Measurements from ENCODE around the gene PTPRG.

The PTPRG gene

GRCh38 chr3:61615643-61616042, 54.3 kb downstream of the PTPRG start:
- Histone ChIP-seq H3K36me3 (replicated peaks) (no peaks in the 10 kb centered on the region), H3K4me3 (ENCODE audit: low read depth, low read length) (no peak overlapping the region), H3K27ac (no peak overlapping the region), H3K27me3 (replicated peaks) (no peaks in the 10 kb centered on the region)
- TF ChIP-seq CTCF (IDR thresholded peaks at IDR 0.05; ENCODE audit: low read depth, low read length, missing control alignments) = no peak
- in situ Hi-C loops (cut with HindIII; ENCODE audit: low pct_ligation_motif_present, low sequenced_read_pairs) = no loop called here
- no peak for DNase-seq

DNA sequence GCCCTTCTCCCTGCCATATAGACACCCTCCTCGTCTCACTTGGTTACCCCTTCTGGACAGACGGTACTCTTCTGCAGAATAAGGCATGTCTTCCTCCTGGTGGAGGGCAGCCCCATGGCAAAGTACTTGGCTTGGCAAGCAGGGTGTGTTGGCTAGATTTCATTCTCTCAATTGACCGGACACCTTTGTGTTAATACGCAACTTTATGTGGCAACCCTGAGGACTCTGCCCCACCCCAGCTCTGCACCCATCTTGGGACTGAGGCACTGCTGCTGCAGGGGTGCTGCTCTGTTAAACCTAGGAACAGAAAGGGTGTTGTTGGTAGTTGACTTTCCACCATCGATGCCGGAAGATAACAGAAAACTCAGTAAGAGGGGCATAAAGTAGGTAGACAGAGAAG, 55.2 kb downstream of the PTPRG start:
- in situ Hi-C loops (cut with HindIII; ENCODE audit: low pct_ligation_motif_present, low sequenced_read_pairs) = no loop called here
- no peak for DNase-seq
- H3K4me3 ChIP-seq (ENCODE audit: low read depth, low read length) = no peak overlapping the region
- no peaks in the 10 kb centered on the region for H3K36me3 ChIP-seq (replicated peaks)
- no peak overlapping the region for H3K27ac ChIP-seq
- no peaks in the 10 kb centered on the region for H3K27me3 ChIP-seq (replicated peaks)
- no peak for TF ChIP-seq CTCF (IDR thresholded peaks at IDR 0.05; ENCODE audit: low read depth, low read length, missing control alignments)

- no peaks in the 10 kb centered on the region for H3K36me3 ChIP-seq (replicated peaks)
- no peak for TF ChIP-seq CTCF (IDR thresholded peaks at IDR 0.05; ENCODE audit: low read depth, low read length, missing control alignments)
- H3K27ac ChIP-seq = no peak overlapping the region
- no peak overlapping the region for H3K4me3 ChIP-seq (ENCODE audit: low read depth, low read length)
- in situ Hi-C loops (cut with HindIII; ENCODE audit: low pct_ligation_motif_present, low sequenced_read_pairs) = no loop called here
- no peaks in the 10 kb centered on the region for H3K27me3 ChIP-seq (replicated peaks)
- DNase-seq = no peak
Observed at GRCh38 chr3:61617041-61617440, 55.7 kb downstream of the PTPRG start.

DNA sequence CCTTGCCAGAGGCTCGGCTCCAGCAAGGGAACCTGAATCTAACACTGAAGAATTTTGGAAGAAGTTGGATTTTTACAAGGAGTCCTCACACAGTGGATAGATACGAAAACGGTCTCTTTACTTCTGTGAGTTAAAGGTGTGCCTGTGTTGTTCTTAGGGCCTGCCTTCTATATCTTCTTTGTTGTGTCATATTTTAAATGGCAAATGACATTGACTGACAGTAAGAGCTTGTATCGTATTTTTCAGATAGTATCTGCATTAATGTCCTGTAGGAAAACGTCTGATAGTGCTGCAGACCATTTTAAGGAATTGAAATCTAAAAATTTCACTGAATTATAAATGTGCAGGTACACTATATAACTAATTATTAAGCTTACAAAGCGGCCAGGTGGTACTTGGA, 56.3 kb downstream of the PTPRG start:
- Histone ChIP-seq H3K4me3 (ENCODE audit: low read depth, low read length) (no peak overlapping the region), H3K27me3 (replicated peaks) (no peaks in the 10 kb centered on the region), H3K36me3 (replicated peaks) (no peaks in the 10 kb centered on the region), H3K27ac (no peak overlapping the region)
- no peak for TF ChIP-seq CTCF (IDR thresholded peaks at IDR 0.05; ENCODE audit: low read depth, low read length, missing control alignments)
- in situ Hi-C loops (cut with HindIII; ENCODE audit: low pct_ligation_motif_present, low sequenced_read_pairs) = no loop called here
- no peak for DNase-seq

- H3K36me3 ChIP-seq (replicated peaks) = no peaks in the 10 kb centered on the region
- DNase-seq = no peak
- no peak for TF ChIP-seq CTCF (IDR thresholded peaks at IDR 0.05; ENCODE audit: low read depth, low read length, missing control alignments)
- no peak overlapping the region for H3K27ac ChIP-seq
- no peak overlapping the region for H3K4me3 ChIP-seq (ENCODE audit: low read depth, low read length)
- in situ Hi-C loops (cut with HindIII; ENCODE audit: low pct_ligation_motif_present, low sequenced_read_pairs) = no loop called here
- H3K27me3 ChIP-seq (replicated peaks) = no peaks in the 10 kb centered on the region
Observed at GRCh38 chr3:61618231-61618630, 56.9 kb downstream of the PTPRG start.

- in situ Hi-C loops (cut with HindIII; ENCODE audit: low pct_ligation_motif_present, low sequenced_read_pairs) = no loop called here
- no peaks in the 10 kb centered on the region for H3K36me3 ChIP-seq (replicated peaks)
- no peaks in the 10 kb centered on the region for H3K27me3 ChIP-seq (replicated peaks)
- no peak overlapping the region for H3K4me3 ChIP-seq (ENCODE audit: low read depth, low read length)
- TF ChIP-seq CTCF (IDR thresholded peaks at IDR 0.05; ENCODE audit: low read depth, low read length, missing control alignments) = no peak
- no peak for DNase-seq
- no peak overlapping the region for H3K27ac ChIP-seq
Observed at GRCh38 chr3:61618871-61619270, 57.5 kb downstream of the PTPRG start.

Measured in brain microvascular endothelial cell (primary cell).